Mesenchymal stem cell (in vitro differentiated cells and primary cell): ENCODE data around the gene PTPRN2.

ENCODE experiments used
- DNase-seq: peaks from one replicate; pipeline ENCODE4 v3.0.0-alpha.2; 2013
- H2AFZ ChIP-seq: one replicate; pipeline ENCODE4 v1.6.1; 2013; ENCODE audit warnings: low read depth, mild to moderate bottlenecking, control low read depth, inconsistent platforms, low read length, moderate library complexity
- H2AK5ac ChIP-seq: 2 replicates; pipeline ENCODE4 v1.6.1; 2013; ENCODE audit warnings: low read length, moderate library complexity, mild to moderate bottlenecking, inconsistent platforms; ENCODE audit not compliant: severe bottlenecking
- H2BK120ac ChIP-seq: one replicate; pipeline ENCODE4 v1.6.1; 2013; ENCODE audit warnings: low read depth, mild to moderate bottlenecking, inconsistent platforms, low read length, moderate library complexity
- H2BK12ac ChIP-seq, 2 experiments: one replicate each; pipeline ENCODE4 v1.6.1; 2013; ENCODE audit warnings: inconsistent platforms in 2 of 2, low read length in 2 of 2, mild to moderate bottlenecking in 2 of 2, moderate library complexity in 2 of 2, control low read depth in 1 of 2
- H2BK15ac ChIP-seq: one replicate; pipeline ENCODE4 v1.6.1; 2013; ENCODE audit warnings: mild to moderate bottlenecking, low read depth, inconsistent platforms; ENCODE audit not compliant: poor library complexity, severe bottlenecking
- H2BK5ac ChIP-seq: 2 replicates; pipeline ENCODE4 v1.6.1; 2013; ENCODE audit warnings: low read depth, mild to moderate bottlenecking, low read length, control low read depth, inconsistent platforms; ENCODE audit not compliant: poor library complexity, severe bottlenecking
- H3K14ac ChIP-seq, 2 experiments: one replicate each; pipeline ENCODE4 v1.6.1; 2013; ENCODE audit warnings: inconsistent platforms in 2 of 2, low read length in 2 of 2, control low read depth in 1 of 2, mild to moderate bottlenecking in 1 of 2, moderate library complexity in 1 of 2
- H3K18ac ChIP-seq, 2 experiments: one replicate each; pipeline ENCODE4 v1.6.1; 2013; ENCODE audit warnings: inconsistent platforms in 2 of 2, low read length in 2 of 2, control low read depth in 1 of 2, low read depth in 1 of 2, mild to moderate bottlenecking in 1 of 2
- H3K23ac ChIP-seq, 2 experiments: one replicate each; pipeline ENCODE4 v1.6.1; 2013; ENCODE audit warnings: inconsistent platforms in 2 of 2, low read length in 2 of 2, mild to moderate bottlenecking in 2 of 2, moderate library complexity in 2 of 2, control low read depth in 1 of 2
- H3K27ac ChIP-seq: 2 replicates; pipeline ENCODE4 v1.5.1; 2013; ENCODE audit warnings: mild to moderate bottlenecking, moderate library complexity, low read length, control low read depth, inconsistent platforms; ENCODE audit not compliant: poor library complexity, severe bottlenecking
- H3K27me3 ChIP-seq, 2 experiments: 2 replicates each; pipeline versions ENCODE4 v1.6.1 to v1.7.0; 2013; ENCODE audit warnings: low read length in 2 of 2, mild to moderate bottlenecking in 2 of 2, moderate library complexity in 2 of 2, control low read depth in 1 of 2, inconsistent platforms in 1 of 2; ENCODE audit not compliant: control insufficient read depth in 1 of 2, insufficient read depth in 1 of 2
- H3K36me3 ChIP-seq, 2 experiments: 2 replicates each; pipeline versions ENCODE4 v1.6.1 to v1.7.0; 2013; ENCODE audit warnings: low read length in 2 of 2, control low read depth in 1 of 2, inconsistent platforms in 1 of 2, low read depth in 1 of 2, mild to moderate bottlenecking in 1 of 2; ENCODE audit not compliant: insufficient read depth in 2 of 2, control insufficient read depth in 1 of 2
- H3K4ac ChIP-seq, 2 experiments: one replicate each; pipeline ENCODE4 v1.6.1; 2013; ENCODE audit warnings: inconsistent platforms in 2 of 2, low read length in 2 of 2, mild to moderate bottlenecking in 2 of 2, moderate library complexity in 2 of 2, control low read depth in 1 of 2, low read depth in 1 of 2
- H3K4me1 ChIP-seq: 2 replicates; pipeline ENCODE4 v1.6.1; 2013; ENCODE audit warnings: low read depth, low read length, control low read depth; ENCODE audit not compliant: control insufficient read depth, insufficient read depth
- H3K4me2 ChIP-seq: 2 replicates; pipeline ENCODE4 v1.6.1; 2013; ENCODE audit warnings: low read length, mild to moderate bottlenecking, inconsistent platforms; ENCODE audit not compliant: poor library complexity, severe bottlenecking
- H3K4me3 ChIP-seq, 2 experiments: 2 replicates each; pipeline versions ENCODE4 v1.5.1 to v1.7.0; 2013; ENCODE audit warnings: low read length in 2 of 2, mild to moderate bottlenecking in 2 of 2, control low read depth in 1 of 2, low read depth in 1 of 2; ENCODE audit not compliant: insufficient read depth in 1 of 2
- H3K79me1 ChIP-seq: replicated peaks from 2 replicates; pipeline ENCODE4 v1.6.1; 2013; ENCODE audit warnings: mild to moderate bottlenecking, control low read depth, low read length, inconsistent platforms; ENCODE audit not compliant: poor library complexity, severe bottlenecking
- H3K9ac ChIP-seq: 2 replicates; pipeline ENCODE4 v1.7.0; 2013; ENCODE audit warnings: mild to moderate bottlenecking, low read length, moderate library complexity
- H3K9me3 ChIP-seq: 2 replicates; pipeline ENCODE4 v1.7.0; 2013; ENCODE audit warnings: mild to moderate bottlenecking, low read length; ENCODE audit not compliant: control insufficient read depth
- H4K8ac ChIP-seq: one replicate; pipeline ENCODE4 v1.6.1; 2013; ENCODE audit warnings: inconsistent platforms, mild to moderate bottlenecking, low read length, moderate library complexity
- H4K91ac ChIP-seq: one replicate; pipeline ENCODE4 v1.6.1; 2013; ENCODE audit warnings: mild to moderate bottlenecking, low read length, inconsistent platforms
- WGBS: methylation state at CpG from one replicate; pipeline ENCODE4 v1.1.7; 2013; ENCODE audit warnings: mixed read lengths; 5-methylcytosine and 5-hydroxymethylcytosine counted together

PTPRN2 gene

GRCh38 chr7:158393926-158394625, 193.5 kb downstream of the PTPRN2 start:
- no peaks in the 10 kb centered on the region for H3K36me3 ChIP-seq
- 82% methylated on average over 16 of the region's 16 CpGs for WGBS

GRCh38 chr7:158392251-158392650, 195.4 kb downstream of the PTPRN2 start:
- H3K9ac ChIP-seq, result no peak overlapping the region
- no peak overlapping the region for H3K4ac ChIP-seq
- no peak overlapping the region for H3K4me2 ChIP-seq
- H3K4me1 ChIP-seq, result peaks cover 2% of the 10 kb centered on the region
- no peak overlapping the region for H2AK5ac ChIP-seq
- H2AFZ ChIP-seq, result no peak overlapping the region
- H2BK120ac ChIP-seq, result no peak overlapping the region
- H3K27ac ChIP-seq, result no peak overlapping the region
- H3K14ac ChIP-seq, result no peak overlapping the region
- H3K27me3 ChIP-seq, result peaks cover 0 to 13% of the 10 kb centered on the region in 2 experiments
- H3K23ac ChIP-seq, result no peak overlapping the region
- peak overlapping the region in 1 of 2 experiments; percentile 30 for H3K4me3 ChIP-seq
- no peaks in the 10 kb centered on the region for H3K36me3 ChIP-seq
- no peak overlapping the region for H4K8ac ChIP-seq
- H3K9me3 ChIP-seq, result no peaks in the 10 kb centered on the region
- H3K18ac ChIP-seq, result no peak overlapping the region
- H4K91ac ChIP-seq, result no peak overlapping the region
- H2BK5ac ChIP-seq, result no peak overlapping the region
- H2BK12ac ChIP-seq, result no peak overlapping the region
- no peak overlapping the region for H2BK15ac ChIP-seq
- 77% methylated on average over 11 of the region's 11 CpGs for WGBS
- no peaks in the 10 kb centered on the region for H3K79me1 ChIP-seq
- no peak for DNase-seq

More at GRCh38 chr7:158393926-158394625, 193.5 kb downstream of the PTPRN2 start:
- Histone ChIP-seq H2AK5ac (no peak overlapping the region), H3K14ac (no peak overlapping the region), H3K23ac (no peak overlapping the region), H2BK120ac (no peak overlapping the region), H3K27ac (no peak overlapping the region), H2BK12ac (no peak overlapping the region), H3K4me3 (no peak overlapping the region), H3K18ac (no peak overlapping the region), H4K8ac (no peak overlapping the region), H3K4ac (no peak overlapping the region), H2BK15ac (no peak overlapping the region), H3K27me3 (peaks cover 0 to 5% of the 10 kb centered on the region in 2 experiments), H3K4me1 (peaks cover 2% of the 10 kb centered on the region), H2BK5ac (no peak overlapping the region), H3K79me1 (no peaks in the 10 kb centered on the region), H4K91ac (no peak overlapping the region), H3K9ac (no peak overlapping the region), H2AFZ (no peak overlapping the region), H3K9me3 (peaks cover 5% of the 10 kb centered on the region), H3K4me2 (no peak overlapping the region)
- DNase-seq, result no peak

- Histone ChIP-seq H3K27ac (no peak overlapping the region), H3K36me3 (no peaks in the 10 kb centered on the region), H3K9ac (no peak overlapping the region), H2BK15ac (no peak overlapping the region), H3K79me1 (no peaks in the 10 kb centered on the region), H3K4me2 (no peak overlapping the region), H3K4me3 (no peak overlapping the region), H3K14ac (no peak overlapping the region), H3K27me3 (peaks cover 0 to 14% of the 10 kb centered on the region in 2 experiments), H3K9me3 (no peaks in the 10 kb centered on the region), H4K8ac (no peak overlapping the region), H3K18ac (no peak overlapping the region), H3K4ac (no peak overlapping the region), H2AFZ (no peak overlapping the region), H4K91ac (no peak overlapping the region), H2BK5ac (no peak overlapping the region), H2BK12ac (no peak overlapping the region), H2AK5ac (no peak overlapping the region), H3K4me1 (no peaks in the 10 kb centered on the region), H3K23ac (no peak overlapping the region), H2BK120ac (no peak overlapping the region)
- 71% methylated on average over 2 of the region's 4 CpGs for WGBS
- no peak for DNase-seq
Observed at GRCh38 chr7:158391541-158391940, 196.1 kb downstream of the PTPRN2 start.

- DNase-seq, result no peak
- 82% methylated on average over 7 of the region's 12 CpGs for WGBS
Observed at GRCh38 chr7:158391141-158391540, 196.5 kb downstream of the PTPRN2 start.

More at GRCh38 chr7:158391141-158391540, 196.5 kb downstream of the PTPRN2 start:
- Histone ChIP-seq H3K27ac (no peak overlapping the region), H3K4ac (no peak overlapping the region), H3K14ac (no peak overlapping the region), H3K9ac (no peak overlapping the region), H3K18ac (no peak overlapping the region), H4K8ac (no peak overlapping the region), H4K91ac (no peak overlapping the region), H2BK12ac (no peak overlapping the region), H2AK5ac (no peak overlapping the region), H3K4me1 (no peaks in the 10 kb centered on the region), H2AFZ (no peak overlapping the region), H2BK5ac (no peak overlapping the region), H3K23ac (no peak overlapping the region), H3K4me2 (no peak overlapping the region), H3K36me3 (no peaks in the 10 kb centered on the region), H2BK120ac (no peak overlapping the region), H3K79me1 (no peaks in the 10 kb centered on the region), H3K4me3 (no peak overlapping the region), H3K9me3 (no peaks in the 10 kb centered on the region), H3K27me3 (peaks cover 0 to 14% of the 10 kb centered on the region in 2 experiments), H2BK15ac (no peak overlapping the region)
